RPMI7951 (cell line): ENCODE measurements around the gene PAQR4. TPM values are rescaled to one million over a fixed set of nuclear protein-coding genes. Genes with fewer than 3 reads are reported as not detected.

Source experiments
- DNase-seq: peaks from one replicate; pipeline ENCODE4 v3.0.0-alpha.2; 2012; ENCODE audit warnings: low read depth
- total RNA-seq: library from RNA; depleted of rRNA; stranded (reverse); fragments of >200 nt; shearing (Covaris generic); gene quantifications from 2 replicates; pipeline ENCODE4 v1.2.3, GENCODE V29; 2014

PAQR4 gene
- total RNA-seq, 1 experiment from 2014 or later, result 9.5 TPM

GRCh38 chr16:3004781-3005284, 35.7 kb downstream of the PAQR4 start:
- no peak for DNase-seq

- no peak for DNase-seq
Measured at GRCh38 chr16:3007059-3007956, 38.2 kb downstream of the PAQR4 start.

GRCh38 chr16:3007957-3008689, 39.0 kb downstream of the PAQR4 start:
- DNase-seq, result no peak

- DNase-seq, result no peak
Measured at GRCh38 chr16:3008690-3009037, 39.5 kb downstream of the PAQR4 start.

- DNase-seq, result no peak
Measured at GRCh38 chr16:3009568-3010390, 40.6 kb downstream of the PAQR4 start.

GRCh38 chr16:3010510-3010909, 41.4 kb downstream of the PAQR4 start:
- DNase-seq, result no peak

GRCh38 chr16:3012246-3012645, 43.1 kb downstream of the PAQR4 start:
- DNase-seq, result no peak

- peak; percentile 53 for DNase-seq
Measured at GRCh38 chr16:3012828-3013420, 43.8 kb downstream of the PAQR4 start, which contains the start of gene CLDN9. CLDN9 (plus strand) TSS chr16:3012923; CDS start chr16:3013363, 440 bp downstream.

- DNase-seq, result no peak
Measured at GRCh38 chr16:3013491-3013951, 44.4 kb downstream of the PAQR4 start.

GRCh38 chr16:3013998-3014690, 45.0 kb downstream of the PAQR4 start:
- no peak for DNase-seq

GRCh38 chr16:3014971-3015370, 45.8 kb downstream of the PAQR4 start:
- DNase-seq, result no peak

GRCh38 chr16:3015865-3016521, 46.8 kb downstream of the PAQR4 start:
- no peak for DNase-seq

GRCh38 chr16:3017344-3017743, 48.2 kb downstream of the PAQR4 start:
- DNase-seq, result no peak

- DNase-seq, result no peak
Measured at GRCh38 chr16:3017794-3018506, 48.8 kb downstream of the PAQR4 start, which contains the start of gene CLDN6. CLDN6 (minus strand) TSS chr16:3018183; CDS start chr16:3016021, 2,162 bp downstream.

- no peak for DNase-seq
Measured at GRCh38 chr16:3019594-3020246, 50.6 kb downstream of the PAQR4 start.

- DNase-seq, result peak; percentile 78
Measured at GRCh38 chr16:3020247-3020603, 51.1 kb downstream of the PAQR4 start, which contains the start of gene TNFRSF12A. TNFRSF12A (plus strand) TSS chr16:3020368; CDS start chr16:3020398, 30 bp downstream.

GRCh38 chr16:3020604-3021448, 51.7 kb downstream of the PAQR4 start:
- DNase-seq, result peak; percentile 89
